ENCODE results near the gene CERS4. TPM values are rescaled to one million over a fixed set of nuclear protein-coding genes. Genes with fewer than 3 reads are reported as not detected.

Gene CERS4
- total and polyA plus RNA-seq, 7 donors: 1.4 to 40.0 (median 24.1) TPM

DNA sequence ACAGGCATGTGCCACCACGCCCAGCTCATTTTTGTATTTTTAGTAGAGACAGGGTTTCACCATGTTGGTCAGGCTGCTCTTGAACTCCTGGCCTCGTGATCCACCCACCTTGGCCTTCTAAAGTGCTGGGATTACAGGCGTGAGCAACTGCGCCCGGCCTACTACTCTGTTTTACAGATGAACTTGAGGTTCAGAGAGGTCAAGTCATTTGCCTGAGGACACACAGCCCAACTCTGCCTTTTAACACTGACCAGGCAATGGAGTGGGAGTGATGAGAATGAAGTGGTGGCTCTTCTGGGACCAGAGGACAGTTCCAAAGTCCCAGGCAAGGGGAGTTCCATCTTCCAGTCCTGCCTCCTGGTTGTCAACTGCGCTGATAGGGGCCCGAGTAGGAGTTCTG lies 41.4 kb downstream of the CERS4 start:
- Histone ChIP-seq H3K4me3 (no peak overlapping the region), H3K27me3 (no peaks in the 10 kb centered on the region), H3K27ac (peak overlapping the region; percentile 65 to 78 (median 77)), H3K4me1 (peaks cover 0 to 25% (median 21%) of the 10 kb centered on the region in 4 donors), H3K36me3 (peaks cover 0 to 13% (median under 1%) of the 10 kb centered on the region in 4 donors), H3K9me3 (no peaks in the 10 kb centered on the region)
- TF ChIP-seq, protein P1, sequence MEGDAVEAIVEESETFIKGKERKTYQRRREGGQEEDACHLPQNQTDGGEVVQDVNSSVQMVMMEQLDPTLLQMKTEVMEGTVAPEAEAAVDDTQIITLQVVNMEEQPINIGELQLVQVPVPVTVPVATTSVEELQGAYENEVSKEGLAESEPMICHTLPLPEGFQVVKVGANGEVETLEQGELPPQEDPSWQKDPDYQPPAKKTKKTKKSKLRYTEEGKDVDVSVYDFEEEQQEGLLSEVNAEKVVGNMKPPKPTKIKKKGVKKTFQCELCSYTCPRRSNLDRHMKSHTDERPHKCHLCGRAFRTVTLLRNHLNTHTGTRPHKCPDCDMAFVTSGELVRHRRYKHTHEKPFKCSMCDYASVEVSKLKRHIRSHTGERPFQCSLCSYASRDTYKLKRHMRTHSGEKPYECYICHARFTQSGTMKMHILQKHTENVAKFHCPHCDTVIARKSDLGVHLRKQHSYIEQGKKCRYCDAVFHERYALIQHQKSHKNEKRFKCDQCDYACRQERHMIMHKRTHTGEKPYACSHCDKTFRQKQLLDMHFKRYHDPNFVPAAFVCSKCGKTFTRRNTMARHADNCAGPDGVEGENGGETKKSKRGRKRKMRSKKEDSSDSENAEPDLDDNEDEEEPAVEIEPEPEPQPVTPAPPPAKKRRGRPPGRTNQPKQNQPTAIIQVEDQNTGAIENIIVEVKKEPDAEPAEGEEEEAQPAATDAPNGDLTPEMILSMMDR (IDR thresholded peaks at IDR 0.05): no peak
- no peak for TF ChIP-seq EP300 (IDR thresholded peaks at IDR 0.05)
- no peak for TF ChIP-seq POLR2A (IDR thresholded peaks at IDR 0.05)
- no peak for TF ChIP-seq POLR2AphosphoS5 (IDR thresholded peaks at IDR 0.05)
- no peak for DNase-seq
- WGBS, 2 donors: 86 to 90% methylated on average over 7 of the region's 7 CpGs
- intact Hi-C loops (cut with DNase I): loop anchor here (2.0 to 5.0 kb wide), 2 partner anchors 42 to 248 kb away; partner anchors contain the start of gene CERS4

DNA sequence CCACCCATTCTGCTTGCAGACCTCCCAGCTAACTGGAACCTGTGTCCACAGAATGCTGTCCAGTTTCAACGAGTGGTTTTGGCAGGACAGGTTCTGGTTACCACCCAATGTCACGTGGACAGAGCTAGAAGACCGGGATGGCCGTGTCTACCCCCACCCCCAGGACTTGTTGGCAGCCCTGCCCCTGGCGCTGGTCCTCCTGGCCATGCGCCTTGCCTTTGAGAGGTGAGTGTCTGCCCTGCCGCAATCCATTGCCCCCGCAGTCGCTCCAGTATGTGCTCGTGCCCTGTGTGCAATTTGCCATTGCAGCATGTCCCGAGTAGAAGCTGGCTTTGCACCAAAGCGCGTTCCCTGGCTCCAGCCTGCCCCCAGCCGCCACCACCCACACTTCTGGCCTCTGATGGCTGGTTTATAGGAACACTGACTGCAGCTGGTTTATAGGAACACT lies 41.9 kb downstream of the CERS4 start:
- peak overlapping the region; percentile 65 to 78 (median 77) for H3K27ac ChIP-seq
- H3K4me3 ChIP-seq: no peak overlapping the region
- H3K4me1 ChIP-seq: peaks cover 0 to 25% (median 21%) of the 10 kb centered on the region in 4 donors
- H3K9me3 ChIP-seq: no peaks in the 10 kb centered on the region
- peaks cover 2 to 18% (median 4%) of the 10 kb centered on the region in 4 donors for H3K36me3 ChIP-seq
- intact Hi-C loops (cut with DNase I): loop anchor here (2.0 to 5.0 kb wide), 2 partner anchors 42 to 249 kb away; partner anchors contain the start of gene CERS4
- no peaks in the 10 kb centered on the region for H3K27me3 ChIP-seq
- WGBS, 2 donors: 82 to 85% methylated on average over 14 of the region's 14 CpGs
- peak; percentile 95 for DNase-seq
- TF ChIP-seq, protein P1 (IDR thresholded peaks at IDR 0.05): no peak
- peak in 3 of 4 donors; percentile 22 to 64 (median 54) for TF ChIP-seq EP300 (IDR thresholded peaks at IDR 0.05)
- peak; percentile 64 to 80 (median 72) for TF ChIP-seq POLR2AphosphoS5 (IDR thresholded peaks at IDR 0.05)
- no peak for TF ChIP-seq POLR2A (IDR thresholded peaks at IDR 0.05)

DNA sequence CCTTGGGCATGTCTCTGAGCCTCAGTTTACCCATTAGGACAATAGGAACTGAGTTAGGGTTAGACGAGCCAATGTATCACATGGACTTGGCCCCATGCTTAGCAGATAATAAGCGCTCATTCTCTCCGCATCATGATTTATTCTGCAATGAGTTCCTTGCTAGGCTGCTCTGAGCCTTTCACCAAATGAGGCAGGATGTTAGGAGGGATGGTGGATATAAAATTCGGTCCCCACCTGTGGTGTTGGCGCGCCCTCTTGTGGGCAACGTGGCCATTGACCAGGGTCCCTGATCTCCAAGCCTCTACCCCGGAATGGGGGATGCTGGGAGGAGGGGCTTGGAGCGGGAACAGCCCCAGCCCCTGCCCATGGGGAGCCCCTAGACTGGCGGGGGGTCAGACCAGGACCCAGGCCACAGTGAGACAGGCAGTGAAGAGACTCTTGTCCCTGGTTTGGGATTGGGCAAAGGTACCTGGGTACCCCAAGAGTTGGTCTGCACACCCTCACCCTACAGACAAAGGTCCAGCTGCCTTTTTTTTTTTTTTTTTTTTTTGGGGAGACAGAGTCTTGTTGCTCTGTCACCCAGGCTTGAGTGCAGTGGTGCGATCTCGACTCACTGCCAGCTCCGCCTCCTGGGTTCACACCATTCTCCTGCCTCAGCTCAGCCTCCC lies 43.9 kb downstream of the CERS4 start:
- Histone ChIP-seq H3K27me3 (no peaks in the 10 kb centered on the region), H3K4me3 (no peak overlapping the region), H3K36me3 (peaks cover 11 to 38% (median 17%) of the 10 kb centered on the region in 4 donors), H3K4me1 (peaks cover 0 to 25% (median 21%) of the 10 kb centered on the region in 4 donors), H3K27ac (peak overlapping the region in 1 of 4 donors; percentile 11), H3K9me3 (no peaks in the 10 kb centered on the region)
- DNase-seq: peak; percentile 89
- intact Hi-C loops (cut with DNase I): loop anchor here (1.0 to 5.0 kb wide), 4 partner anchors 95 to 400 kb away; no protein-coding TSS in a partner anchor
- TF ChIP-seq EP300 (IDR thresholded peaks at IDR 0.05) (no peak), POLR2AphosphoS5 (IDR thresholded peaks at IDR 0.05) (peak in 1 of 4 donors; percentile 33), POLR2A (IDR thresholded peaks at IDR 0.05) (no peak)
- TF ChIP-seq, protein P1 (IDR thresholded peaks at IDR 0.05): peak; percentile 83 to 95 (median 90)
- WGBS, 2 donors: 21 to 35% methylated on average over 13 of the region's 13 CpGs

DNA sequence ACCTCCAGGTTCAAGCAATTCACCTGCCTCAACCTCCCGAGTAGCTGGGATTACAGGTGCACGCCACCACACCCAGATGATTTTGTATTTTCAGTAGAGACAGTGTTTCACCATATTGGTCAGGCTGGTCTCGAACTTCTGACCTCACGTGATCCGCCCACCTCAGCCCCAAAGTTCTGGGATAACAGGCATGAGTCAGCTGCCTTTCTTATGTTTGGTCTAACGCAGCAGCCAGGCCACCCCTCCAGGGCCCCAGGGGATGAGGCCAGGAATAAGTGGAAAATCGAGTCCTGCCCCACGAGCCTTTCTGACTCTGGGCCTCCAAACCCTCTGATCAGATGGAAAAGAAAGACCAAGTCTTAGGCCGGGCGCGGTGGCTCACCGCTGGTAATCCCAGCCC lies 44.5 kb downstream of the CERS4 start:
- TF ChIP-seq, protein P1 (IDR thresholded peaks at IDR 0.05): no peak
- TF ChIP-seq POLR2AphosphoS5 (IDR thresholded peaks at IDR 0.05) (no peak), EP300 (IDR thresholded peaks at IDR 0.05) (no peak), POLR2A (IDR thresholded peaks at IDR 0.05) (no peak)
- Histone ChIP-seq H3K4me1 (peaks cover 0 to 25% (median 21%) of the 10 kb centered on the region in 4 donors), H3K4me3 (no peak overlapping the region), H3K27ac (no peak overlapping the region), H3K9me3 (no peaks in the 10 kb centered on the region), H3K27me3 (no peaks in the 10 kb centered on the region), H3K36me3 (peaks cover 11 to 41% (median 17%) of the 10 kb centered on the region in 4 donors)
- no peak for DNase-seq
- 72 to 92% methylated on average over 12 of the region's 12 CpGs for WGBS, 2 donors
- intact Hi-C loops (cut with DNase I): loop anchor here (1.0 to 5.0 kb wide), 4 partner anchors 95 to 401 kb away; no protein-coding TSS in a partner anchor
